Brain pericyte (primary cell): ENCODE results near the gene CACNA1C.

Source experiments
- DNase-seq: peaks from one replicate; pipeline ENCODE4 v3.0.0-alpha.2; 2012; ENCODE audit warnings: low read depth, low spot score

The CACNA1C gene

DNA sequence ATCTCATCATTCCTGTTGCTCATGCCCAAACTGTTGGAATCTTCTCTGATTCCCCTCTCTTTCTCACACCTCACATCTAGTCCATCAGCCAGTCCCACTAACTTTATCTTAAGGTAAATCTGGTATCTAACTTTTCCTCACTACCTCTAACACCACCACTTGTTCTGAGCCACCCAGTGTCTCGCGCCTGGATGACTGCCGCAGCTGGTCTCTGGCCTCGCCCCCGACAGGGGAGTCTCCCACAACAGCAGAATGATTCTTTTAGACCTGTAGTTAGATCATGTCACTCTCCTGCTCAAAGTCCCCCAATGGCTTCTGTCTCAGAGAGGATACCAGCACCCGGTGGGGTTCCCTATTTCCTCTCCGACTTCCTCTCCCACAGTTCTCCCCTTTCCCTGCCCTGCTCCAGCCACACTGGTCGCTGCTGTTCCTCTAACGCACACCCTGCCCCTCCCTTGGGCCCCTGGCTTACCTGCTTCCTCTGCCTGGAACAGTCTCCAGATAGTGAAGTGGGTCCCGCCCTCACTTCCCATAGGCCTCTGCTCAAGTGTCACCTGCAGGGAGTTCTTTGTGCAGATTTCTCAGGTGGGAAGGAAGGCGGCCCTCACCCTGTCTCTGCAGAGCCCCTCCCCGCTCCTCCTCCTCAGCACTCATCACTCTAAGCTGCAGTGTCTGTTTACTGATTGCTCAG, 403.5 kb downstream of the CACNA1C start:
- no peak for DNase-seq

DNA sequence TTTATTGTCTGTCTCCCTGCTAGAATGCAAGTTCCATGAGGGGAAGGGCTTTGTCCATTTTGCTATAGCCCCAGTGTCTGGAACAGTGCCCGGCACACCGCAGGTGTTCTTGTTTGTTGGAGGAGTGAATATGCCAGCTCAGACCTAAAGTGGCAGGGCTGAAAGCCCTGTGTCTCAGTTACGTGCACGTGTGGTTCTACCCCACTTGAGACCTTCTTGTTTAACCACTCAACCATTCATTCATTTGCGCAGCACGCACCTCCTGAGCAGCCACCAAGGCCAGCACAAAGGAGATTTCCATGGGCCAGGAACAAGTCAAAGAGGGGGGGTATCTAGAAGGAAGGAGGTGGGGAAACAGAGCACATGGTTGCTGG, 404.0 kb downstream of the CACNA1C start:
- DNase-seq = no peak

DNA sequence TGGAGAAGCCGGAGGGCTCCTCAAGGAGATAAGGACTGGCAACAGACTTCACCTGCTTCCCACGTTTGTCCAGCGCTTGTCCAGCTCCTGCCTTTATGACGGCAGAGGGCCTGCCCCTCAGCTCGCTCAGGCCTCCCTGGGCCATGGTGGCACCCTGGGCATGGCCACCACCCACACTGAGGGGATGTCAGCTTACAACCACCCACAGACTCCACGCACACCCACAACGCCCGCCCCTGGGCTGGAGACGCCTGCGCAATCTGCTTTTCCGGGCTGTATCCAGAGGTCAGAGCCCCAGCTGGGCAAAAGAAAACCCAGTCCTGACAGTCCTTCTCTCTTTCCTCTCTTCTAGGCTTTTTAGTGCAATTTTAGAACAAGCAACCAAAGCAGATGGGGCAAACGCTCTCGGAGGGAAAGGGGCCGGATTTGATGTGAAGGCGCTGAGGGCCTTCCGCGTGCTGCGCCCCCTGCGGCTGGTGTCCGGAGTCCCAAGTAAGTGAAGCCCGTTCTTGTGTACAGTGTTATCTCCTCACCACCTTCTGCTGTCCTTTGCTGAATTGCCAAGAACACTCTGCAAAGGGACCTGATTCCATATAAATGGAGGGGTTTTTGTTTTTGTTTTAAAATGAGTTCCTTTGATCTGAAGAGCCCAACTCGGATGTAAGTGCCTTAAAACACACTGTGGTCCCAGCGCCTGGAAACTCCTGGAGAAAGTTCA, 404.6 kb downstream of the CACNA1C start:
- DNase-seq = no peak

DNA sequence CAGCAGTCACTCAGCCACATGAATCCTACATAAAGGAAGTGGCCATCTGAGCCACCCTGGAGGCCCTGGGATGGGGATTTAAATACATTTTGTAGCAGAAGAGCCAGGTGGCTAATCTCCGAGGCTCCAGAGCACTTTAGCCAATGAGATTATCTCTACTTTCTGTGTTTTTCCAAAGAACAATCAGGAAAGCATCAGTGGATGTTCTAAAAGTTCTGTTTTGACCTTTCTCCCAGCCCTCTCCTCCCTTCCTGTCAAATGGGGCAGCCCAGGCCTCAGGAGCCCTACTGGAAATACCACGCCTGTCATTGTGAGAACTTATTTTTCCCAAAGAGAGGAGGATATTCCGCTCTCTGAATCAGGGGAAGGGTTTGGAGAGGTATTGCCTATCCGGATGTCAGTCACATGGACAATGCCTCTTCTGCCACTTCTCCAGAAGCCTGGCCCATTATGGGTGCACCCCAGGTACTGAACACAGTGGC, 405.2 kb downstream of the CACNA1C start:
- no peak for DNase-seq

DNA sequence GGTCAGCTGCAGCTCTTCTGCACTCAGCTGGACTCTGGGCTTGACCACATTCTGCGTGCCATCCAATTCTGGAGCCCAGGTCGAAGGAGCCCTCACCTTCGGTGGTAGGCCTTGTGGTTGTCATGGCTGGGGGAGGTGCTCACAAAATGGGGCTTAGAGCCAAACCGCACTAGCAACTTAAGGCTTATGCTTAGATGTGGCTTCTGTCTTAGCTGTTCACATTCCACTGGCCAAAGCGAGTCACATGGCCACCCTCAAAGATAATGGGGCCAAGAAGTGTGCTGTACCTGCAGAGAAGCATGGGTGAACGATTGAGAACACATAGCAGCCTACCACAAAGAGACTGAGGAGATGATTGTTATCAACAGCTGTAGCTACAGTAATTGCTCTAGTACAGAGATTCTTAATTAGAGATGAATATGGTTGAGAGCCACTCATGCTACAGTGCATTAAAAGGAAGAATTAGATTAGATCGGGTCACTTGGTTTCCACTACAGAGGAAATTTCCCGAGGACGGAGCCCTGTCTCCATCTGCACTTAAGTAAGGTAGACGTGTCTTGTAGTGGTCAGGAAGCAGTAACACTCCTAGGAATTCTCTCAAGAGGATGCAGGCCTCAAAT, 407.4 kb downstream of the CACNA1C start:
- no peak for DNase-seq

DNA sequence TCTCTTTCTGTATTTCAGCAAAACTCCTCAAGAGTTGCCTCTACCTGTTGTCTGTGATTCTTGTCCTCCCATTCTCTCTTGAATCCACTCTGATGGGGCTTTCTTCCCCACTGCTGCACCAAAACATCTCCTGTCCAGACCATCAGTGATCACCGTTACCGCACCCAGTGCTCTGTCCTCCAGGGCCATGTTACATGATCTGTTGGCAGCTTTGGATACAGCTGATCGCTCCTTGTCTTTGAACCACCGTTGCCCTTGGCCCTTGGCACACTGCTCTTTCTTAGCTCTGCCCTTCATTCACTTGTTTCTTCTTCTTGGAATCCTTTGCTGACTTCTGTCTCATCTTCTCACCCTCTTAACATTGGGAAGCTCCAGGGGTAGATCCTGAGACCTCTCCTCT, 408.3 kb downstream of the CACNA1C start:
- DNase-seq = no peak

DNA sequence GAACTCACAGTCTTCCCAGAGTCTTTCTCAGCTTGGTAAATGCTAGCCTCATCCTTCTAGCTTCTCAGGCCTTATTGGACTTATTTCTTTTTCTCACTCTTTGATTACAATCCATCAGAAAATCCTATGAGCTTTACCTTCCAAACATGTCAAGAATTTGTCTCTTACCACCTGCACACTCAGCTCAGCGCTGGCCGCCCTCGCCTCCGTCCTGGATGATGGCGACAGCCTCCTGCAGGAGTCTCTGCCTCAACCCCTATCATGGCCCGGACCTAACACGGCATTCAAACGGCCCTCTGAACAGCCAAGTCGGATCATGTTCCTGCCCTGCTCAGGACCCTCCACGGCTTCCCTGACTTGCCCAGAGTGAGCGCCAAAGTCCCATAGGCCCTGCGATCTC, 408.9 kb downstream of the CACNA1C start:
- no peak for DNase-seq

DNA sequence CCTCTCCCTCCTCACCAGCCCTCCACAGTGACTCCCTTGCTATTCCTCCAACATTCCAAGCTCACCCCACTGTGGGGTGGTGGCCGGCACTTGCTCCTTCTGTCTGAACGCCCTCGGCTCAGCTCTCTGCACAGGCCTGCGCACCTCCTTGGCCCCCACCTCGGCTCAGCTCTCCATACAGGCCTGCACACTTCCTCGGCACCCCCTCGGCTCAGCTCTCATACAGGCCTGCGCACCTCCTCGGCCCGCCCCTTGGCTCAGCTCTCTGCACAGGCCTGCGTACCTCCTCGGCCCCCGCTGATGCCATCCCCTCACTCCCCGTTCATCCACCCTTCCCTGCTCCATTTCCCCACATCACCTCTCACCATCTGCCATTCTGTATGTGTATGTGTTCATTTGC, 409.3 kb downstream of the CACNA1C start:
- no peak for DNase-seq

DNA sequence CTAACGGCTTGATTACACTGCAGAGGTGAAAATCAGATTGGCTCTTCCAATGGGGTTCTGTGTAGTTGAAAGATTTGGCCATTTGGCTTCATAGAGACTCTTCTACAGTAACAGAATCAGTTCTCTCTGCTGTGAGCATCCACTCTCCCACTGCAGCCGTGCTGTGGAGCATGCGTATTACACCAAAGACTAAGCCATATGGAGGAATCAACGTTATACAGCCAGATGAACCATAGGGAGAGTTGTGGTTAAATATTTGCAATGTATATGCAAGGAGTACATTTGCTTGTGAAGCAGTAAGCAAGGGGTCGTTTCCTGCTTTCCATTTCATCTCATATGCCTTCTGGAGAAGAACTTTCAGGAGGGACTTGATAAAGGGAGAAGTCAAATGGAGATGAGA, 410.9 kb downstream of the CACNA1C start:
- no peak for DNase-seq

DNA sequence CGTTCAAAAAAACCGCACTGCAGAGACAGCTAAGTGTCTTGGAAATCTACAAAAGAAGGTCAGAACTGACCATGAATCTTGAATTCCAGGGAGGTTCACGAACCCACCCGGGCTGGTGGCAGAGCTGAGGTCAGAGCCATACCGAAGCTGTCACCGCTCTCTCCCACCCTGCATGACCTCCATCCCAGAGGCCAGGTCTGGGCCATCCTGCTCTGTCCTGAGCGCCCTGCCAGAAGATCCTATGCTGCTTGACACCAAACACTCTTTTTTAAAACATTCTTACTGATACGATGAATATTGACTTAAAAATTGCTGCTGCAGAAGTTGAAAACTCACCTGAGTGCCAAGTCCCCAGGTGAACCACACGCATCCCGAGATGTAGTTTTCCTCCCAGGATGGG, 412.9 kb downstream of the CACNA1C start:
- no peak for DNase-seq

DNA sequence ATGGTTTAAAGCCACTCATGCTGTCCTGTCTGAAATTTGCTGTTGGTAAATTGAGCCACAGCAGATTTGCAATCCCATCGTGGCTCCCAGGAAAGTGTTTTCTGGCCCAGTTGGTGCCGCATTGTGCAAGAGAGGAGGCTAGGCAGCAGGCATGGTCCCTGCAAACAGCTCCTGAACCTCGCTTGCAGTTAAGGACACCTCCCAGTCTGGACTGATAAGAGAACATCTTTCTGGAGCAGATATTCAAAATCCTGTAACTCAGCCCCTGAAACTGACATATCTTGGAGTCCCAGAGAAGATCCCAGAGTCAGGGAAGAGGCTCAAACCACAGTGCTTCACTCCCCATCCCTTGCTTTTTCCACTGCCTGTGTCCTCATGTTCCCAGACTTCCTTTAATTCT, 413.4 kb downstream of the CACNA1C start:
- no peak for DNase-seq

DNA sequence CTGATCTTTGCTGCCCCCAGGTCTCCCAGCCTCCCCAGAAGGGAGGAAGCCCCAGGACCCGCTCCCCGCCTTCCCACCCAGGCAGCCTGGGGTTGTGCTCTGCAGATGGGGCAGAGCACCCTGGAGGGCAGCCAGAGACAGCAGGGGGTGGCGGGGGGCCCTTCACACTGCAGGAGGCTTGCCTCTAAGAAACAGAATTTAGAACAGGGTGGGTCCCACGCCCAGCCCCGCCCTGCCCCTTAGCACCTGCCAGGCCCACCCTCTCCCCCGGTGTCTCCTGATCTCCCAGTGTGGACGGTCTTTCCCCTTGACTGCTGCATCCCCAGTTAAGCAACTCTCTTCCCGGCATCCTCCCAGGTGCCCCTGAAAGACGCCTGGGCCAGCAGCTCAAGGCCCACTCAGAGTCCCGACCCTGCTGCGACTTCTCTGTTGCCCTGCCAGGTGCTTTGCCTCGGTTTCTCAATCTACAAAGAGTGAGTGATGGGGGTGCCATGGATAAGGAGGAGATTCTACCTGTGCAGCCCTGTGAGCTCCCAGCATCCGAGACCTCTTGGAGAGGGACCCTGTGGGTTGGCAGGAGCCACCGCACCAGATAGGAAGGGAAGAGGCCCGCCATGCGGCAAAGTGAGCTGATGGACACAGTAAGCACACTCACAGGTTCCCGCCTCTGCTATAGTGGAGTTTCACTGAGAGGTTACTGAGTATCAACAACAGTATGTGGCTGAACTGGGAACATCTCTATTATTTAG, 414.8 kb downstream of the CACNA1C start:
- DNase-seq = no peak

DNA sequence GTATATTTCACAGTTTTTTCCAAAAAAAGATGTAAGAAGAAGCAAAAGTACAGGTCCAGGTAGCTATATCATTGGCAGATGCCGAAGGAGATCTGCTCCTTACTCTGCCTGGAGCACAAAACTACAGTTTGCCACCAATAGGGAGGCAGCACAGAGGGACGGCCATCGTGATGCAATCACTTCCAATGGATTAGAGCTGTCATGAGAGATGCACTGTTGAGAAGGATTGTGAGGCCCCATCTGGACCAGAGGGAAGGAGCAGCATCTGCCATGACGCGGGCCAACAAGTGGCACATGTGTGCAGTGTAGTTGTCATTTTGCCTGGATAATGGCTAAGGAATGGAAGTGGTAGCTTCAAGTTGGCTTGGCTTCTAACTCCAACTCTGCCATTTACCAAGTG, 423.2 kb downstream of the CACNA1C start:
- DNase-seq = no peak

DNA sequence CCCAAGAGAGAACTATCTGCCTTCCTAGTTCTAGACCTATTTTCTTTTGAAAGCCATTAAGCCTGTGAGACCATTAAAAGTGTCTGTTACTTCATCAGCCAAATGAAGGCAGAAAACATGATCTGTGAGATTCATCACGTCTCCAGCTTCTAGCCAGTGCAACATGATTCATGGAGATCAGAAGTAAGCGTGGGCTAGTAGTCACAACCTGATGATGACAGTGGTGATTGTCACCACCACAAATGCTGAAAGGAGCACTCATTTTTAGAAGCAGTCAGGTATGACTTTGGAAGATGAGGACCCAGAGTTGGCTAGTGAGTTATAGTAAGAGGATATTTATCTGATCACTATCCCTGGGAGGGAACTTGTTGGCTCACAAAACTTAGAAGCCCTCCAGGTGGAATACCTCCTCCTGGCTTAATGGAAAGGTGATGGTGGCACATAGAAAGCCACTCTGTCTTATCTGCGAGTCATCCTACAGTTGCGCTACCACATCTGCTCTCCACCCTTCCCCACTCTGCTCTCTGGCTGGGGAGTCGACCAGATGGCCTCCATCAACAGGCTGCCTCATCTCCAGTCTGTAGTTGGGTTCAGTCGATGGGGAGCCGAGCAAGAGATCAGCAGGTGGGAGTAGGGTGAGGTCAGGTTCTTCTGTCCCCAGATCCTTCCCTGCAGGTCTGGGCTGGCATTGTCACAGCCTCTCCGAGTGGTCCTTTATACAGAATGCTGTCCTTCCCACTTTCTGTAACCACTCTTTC, 424.4 kb downstream of the CACNA1C start:
- no peak for DNase-seq

DNA sequence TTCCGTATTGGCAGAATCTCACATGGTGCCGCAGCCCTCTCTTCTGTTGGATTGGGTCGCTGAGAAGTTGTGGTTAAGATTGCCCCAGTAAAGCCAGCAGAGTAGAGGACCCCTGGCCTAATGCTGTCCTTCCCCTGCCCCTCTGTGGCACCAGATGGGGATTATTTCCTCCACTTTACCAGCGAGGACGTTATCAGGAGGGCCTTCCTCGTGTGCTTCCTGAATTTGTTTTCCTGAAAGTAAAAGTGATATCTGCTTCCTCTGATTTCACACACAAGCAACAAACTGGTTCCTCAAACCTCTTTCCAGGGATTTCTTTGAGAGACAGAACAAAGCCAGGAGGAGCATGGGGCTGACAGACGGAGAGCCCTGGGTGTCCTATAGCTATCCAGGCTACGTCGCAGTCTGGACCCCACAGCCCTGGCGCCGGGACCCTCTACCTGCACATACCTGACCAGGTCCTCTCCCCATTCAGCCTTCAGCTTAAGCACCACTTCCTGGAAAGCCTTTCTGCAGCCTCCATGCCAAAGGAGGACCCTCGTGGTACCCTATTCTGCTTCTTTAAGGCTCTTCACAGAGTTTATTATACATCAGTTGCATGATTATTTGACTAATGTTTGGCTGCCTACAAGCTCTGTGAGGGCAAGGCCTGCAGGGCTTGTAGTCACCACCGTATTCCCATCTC, 427.2 kb downstream of the CACNA1C start:
- no peak for DNase-seq

DNA sequence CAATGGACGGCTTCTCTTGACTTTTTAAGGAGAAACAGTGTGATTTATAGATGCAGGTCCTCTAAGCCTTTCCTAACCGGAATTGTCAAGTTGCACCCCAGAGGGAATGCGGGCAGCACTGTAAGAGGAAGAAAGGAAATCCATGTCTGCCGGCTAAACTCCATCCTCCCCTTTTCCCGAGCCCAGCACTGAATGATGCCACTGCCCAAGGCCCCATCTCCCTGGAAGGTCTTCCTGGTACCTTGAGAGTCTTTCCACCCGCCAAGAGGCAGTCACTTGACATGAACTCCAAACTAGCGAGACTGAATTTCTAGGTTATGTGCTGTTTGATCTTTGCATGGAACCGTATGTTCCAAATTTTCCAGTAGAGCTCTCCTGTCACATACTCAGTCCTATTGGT, 428.6 kb downstream of the CACNA1C start:
- DNase-seq = no peak

DNA sequence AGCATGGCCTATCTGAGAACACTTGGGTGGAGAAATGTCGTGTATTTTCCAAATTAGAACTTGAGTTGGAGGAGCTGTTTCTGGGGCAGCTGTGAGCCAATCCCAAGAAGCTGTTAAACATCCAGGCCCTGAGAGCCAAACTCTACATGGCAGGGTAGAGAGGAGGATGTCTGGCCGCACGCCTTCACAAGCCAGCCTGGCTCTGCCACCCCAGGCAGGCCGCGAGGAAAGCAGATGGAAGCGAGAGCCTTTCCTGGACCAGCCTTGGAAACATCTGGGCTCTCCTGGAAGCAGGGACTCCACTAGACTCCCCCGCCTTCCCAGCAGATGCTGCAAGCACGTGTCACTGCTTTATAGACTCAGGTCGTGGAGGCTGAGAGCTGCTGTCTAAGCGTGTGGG, 429.2 kb downstream of the CACNA1C start:
- no peak for DNase-seq

DNA sequence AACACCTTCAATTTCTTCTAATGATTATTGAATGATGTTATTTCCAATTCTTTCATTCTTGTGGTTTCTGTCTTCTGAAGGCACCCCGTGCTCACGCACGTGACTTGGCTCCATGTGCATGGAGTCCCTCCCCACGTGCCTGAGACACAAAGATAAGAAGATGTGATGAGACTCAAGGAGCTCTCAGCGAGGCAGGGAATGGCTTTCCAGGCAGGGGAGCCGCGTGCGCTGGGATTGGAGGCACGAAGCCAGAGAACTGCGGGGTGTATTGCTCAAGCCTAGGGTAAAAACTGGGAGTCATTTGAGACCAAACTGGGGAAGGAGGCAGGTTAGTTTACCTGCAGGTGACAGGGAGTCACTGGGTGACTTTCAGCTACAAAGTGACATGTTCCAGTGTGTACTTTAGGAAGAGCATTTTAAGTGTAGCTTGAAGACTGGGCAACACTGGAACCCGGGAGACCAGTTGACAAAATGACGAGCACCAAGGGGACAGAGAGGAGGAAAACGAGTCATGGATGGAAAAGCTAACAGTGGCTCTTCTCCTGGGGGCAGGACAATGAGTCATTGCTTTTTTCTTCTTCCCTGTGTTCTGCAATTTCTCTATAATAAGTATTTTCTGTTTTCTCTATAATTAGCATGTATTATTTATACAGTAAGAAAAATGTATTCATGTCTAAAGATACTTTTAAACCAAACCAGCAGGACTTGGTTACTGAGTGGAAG, 430.3 kb downstream of the CACNA1C start:
- DNase-seq = no peak

DNA sequence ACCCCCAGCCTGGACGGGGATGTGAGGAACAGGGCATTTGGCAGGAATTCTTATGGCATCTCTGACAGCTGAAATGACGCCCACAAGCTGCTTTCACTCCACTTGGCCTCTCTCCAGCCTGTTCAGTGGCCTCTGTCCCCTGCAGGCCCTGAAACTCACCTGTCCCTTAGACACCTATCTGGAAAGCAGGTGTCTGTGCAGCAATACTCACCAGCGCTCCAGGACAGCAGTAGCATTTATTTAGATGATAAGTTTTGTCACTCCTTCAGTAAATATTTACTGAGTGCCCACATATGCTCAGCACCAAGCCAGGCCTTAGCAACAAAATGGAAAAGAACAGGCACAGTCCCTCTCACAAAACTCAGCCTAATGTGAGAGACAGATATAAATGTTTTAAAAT, 430.9 kb downstream of the CACNA1C start:
- DNase-seq = no peak

DNA sequence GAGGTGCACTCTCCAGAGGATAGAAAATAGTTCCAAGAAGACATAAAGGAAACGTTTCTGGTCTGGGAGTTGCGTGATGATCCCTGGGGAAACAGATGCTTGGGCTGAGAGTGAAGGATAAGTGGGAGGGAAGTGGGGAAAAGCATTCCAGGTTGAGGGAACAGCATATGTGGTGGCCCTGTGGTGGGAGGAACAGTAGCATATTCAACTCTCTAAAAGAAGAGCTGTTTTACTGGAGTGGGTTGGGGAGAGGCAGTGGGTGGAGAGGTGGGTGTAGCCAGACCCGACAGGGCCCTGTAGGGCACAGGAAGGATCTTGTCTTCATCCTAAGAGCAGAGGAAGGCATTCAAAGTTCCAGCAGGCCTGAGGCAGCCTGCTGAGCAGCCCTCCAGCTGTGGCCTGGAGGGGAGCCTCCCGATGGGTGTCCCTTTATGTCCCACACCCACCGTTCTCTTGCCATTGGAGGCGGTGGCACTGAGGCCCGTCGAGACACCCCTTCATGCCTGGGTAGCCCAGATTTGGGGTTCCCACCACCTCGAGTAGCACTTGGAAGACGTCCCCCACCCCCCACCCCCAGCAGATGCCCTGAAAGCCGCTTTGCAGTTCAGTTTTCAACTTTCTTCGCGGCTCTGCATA, 431.5 kb downstream of the CACNA1C start:
- no peak for DNase-seq
